HG02973 (cell line): ENCODE data around the gene LST1.
"Not testable (repeated sequence)": the region's sequence is repeated elsewhere in the genome, so short reads cannot be mapped to it uniquely, and the experiment has no call there.

Experiments
- ATAC-seq: cut with Tn5 transposase; IDR thresholded peaks from one replicate; pipeline ENCODE4 v1.9.1; 2021; ENCODE audit warnings: moderate library complexity; ENCODE audit not compliant: unreplicated experiment

The LST1 gene

GRCh38 chr6:31580438-31580740 lies 5.7 kb upstream of the LST1 start:
- ATAC-seq: no peak

- ATAC-seq: peak; percentile 50
These were observed 5.2 kb upstream of the LST1 start for GRCh38 chr6:31580807-31581433.

- no peak for ATAC-seq
These were observed 4.4 kb upstream of the LST1 start for GRCh38 chr6:31581434-31582229.

GRCh38 chr6:31582230-31582643 lies 3.8 kb upstream of the LST1 start, which contains the start of gene LTB:
Gene LTB, minus strand, starts transcription at chr6:31582424. Its CDS starts 7 bp downstream, at chr6:31582417.
- no peak for ATAC-seq

DNA sequence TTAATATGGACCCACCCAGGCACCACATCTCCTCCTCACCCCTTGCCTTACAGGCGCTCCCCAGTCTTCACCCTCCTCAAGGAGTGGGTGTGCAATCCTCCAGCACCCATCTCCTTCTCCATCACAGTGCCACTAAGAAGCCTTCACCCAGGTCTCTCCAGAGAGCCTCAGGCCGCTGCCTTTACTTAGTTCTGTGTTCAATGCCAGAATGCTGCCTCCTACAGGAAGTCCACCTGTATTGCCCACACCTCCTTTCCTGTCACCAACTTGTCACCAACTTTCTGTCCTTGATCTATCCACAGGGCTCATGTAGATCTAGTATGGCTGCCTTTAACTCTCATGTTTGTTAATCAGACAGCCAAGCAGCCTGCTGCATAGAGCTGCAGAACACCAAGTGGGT lies 586 bp upstream of the LST1 start:
- no peak for ATAC-seq

DNA sequence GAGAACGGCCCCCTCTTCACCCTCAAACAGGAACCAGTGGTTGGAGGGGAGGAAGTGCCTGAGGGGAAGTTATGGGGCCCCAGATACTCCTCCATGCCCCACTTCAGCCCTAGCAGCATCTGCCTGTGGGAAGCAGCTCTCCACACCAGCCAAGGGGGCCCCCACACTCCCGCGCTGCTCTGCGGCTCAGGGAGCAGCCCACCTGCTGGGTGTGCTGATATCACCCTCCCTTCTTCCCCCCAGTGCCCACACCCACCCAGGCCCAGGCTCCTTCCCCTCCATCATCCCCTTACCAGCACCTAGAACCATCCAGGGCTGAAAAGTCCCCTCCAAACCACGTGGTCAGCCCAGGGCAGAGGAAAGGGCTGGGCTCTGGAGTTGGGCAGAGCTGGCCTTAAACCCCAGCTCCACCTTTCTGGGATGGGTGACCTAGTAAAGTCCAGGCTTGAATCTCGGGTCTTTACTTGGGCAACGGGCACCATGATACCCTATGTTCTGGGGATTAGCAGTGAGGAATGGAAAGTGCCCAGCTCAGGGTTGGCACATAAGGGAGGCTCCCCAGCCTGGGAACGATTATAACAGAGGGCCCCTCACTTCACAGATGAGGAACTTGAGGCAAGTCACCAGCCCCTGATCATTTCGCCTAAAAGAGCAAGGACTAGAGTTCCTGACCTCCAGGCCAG lies 663 bp downstream of the LST1 start:
- no peak for ATAC-seq

GRCh38 chr6:31587791-31588777 lies 2.0 kb downstream of the LST1 start:
- no peak for ATAC-seq

- no peak for ATAC-seq
These were observed 3.0 kb downstream of the LST1 start for GRCh38 chr6:31588871-31589650.

DNA sequence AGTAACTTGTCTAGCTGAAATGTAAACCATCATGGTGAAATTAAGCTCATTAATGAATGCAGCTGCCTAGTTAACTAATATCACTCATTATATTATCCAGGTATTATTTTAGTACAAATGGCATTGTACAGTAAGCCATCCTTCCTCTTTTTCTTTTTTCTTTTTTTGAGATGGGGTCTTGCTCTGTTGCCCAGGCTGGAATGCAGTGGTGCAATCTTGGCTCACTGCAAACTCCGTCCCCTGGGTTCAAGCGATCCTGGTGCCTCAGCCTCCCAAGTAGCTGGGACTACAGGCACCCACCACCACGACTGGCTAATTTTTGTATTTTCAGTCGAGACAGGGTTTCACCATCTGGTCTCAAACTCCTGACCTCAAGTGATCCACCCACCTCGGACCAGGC lies 4.6 kb downstream of the LST1 start:
- not testable (repeated sequence) for ATAC-seq

DNA sequence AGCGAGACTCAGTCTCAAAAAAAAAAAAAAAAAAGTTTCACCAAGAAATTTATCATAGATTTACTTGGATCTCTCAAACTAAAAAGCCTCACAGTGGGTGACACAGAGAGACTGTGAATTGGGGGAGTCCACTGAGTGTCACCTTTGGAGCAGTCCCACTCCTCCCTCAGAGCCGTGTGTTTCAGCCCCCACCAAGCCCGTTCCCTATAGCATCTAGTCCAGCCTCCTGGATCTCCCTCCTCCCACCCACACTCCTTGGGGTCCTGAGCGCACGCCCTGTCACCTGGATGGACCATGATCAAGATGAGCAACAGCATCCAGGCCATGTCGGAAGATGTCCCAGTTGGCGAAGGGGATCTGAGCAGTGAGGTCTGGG lies 6.3 kb downstream of the LST1 start:
- ATAC-seq: no peak

DNA sequence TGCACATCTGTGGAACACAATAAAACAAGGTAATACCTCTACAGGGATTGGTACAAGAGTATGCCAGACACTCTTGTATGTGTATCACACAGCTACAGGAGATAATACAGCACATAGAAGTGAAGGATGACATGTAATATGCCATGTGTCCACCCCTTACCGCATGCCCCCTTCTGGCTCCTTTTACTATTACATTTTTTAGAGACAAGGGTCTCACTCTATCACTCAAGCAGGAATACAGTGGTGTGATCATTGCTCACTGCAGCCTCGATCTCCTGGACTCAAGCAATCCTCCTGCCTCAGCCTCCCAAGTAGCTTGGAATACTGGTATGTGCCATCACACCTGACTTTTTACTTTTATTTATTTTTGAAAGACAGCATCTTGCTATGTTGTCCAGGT lies 10.9 kb downstream of the LST1 start:
- no peak for ATAC-seq

- ATAC-seq: no peak
These were observed 21.2 kb downstream of the LST1 start for GRCh38 chr6:31607317-31607716.

DNA sequence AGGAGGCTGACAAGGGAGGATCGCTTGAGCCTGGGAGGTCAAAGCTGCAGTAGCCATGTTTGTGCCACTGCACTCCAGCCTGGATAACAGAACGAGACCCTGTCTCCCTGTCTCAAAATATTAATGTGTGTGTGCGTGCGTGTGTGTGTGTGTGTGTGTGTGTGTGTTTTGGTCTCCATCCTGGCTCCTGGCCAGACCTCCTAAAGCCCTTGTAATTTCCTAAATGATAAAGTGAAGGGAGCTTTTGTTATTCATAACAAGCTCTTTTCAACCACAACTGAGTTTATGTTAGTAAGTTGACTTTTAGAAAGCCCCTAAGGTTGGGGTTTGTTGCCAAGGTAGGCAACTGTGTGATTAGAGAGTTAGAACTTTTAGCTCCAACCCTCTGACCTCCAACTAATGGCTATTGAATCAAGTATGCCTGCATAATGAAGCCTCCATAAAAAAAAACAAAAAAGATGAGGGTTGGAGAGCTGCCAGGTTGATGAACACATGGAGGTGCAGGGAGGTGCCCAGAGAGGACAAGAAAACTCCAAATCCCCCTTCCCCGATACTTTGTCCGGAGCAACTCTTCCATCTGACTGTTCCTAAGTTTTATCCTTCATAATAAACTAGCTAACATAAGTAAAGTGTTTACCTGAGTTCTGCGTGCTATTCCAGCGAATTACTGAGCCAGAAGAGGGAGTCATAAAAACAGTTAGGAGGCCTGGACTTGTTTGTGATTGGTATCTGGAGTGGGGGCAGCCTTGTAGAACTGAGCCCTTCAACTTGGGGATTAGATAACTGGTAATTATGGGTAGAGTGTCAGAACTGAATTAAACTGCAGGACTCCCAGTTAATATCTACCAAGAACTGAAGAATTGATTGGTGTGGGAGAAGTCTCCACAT lies 23.7 kb downstream of the LST1 start:
- no peak for ATAC-seq

GRCh38 chr6:31610968-31611367 lies 24.9 kb downstream of the LST1 start:
- no peak for ATAC-seq

DNA sequence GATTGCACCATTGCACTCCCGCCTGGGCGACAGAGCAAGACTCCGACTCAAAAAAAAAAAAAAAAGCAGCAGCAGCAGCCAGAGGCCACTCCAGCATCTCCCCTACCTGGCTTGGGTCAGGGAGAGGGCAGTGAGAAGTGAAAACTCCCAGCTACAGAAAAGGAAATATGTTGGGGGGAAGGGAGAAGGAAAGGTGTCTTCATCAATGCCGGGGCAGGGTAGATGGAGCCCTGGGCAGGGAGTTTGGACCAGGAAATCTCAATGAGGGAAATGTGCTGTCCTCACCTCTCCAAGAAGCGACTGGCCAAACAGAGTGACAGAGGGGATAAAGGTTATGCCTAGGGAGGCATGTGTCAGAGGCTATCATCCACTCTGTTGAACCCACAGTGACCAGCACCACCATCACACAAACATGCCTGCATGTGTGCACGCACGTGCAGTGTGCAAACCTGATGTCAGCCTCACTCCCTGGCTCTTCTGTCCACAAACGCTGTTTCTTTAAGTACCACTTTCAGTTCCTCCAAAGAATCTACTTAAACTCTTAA lies 28.1 kb downstream of the LST1 start:
- ATAC-seq: no peak

GRCh38 chr6:31614684-31615578 lies 28.9 kb downstream of the LST1 start, which contains the start of gene AIF1:
Gene AIF1, plus strand, starts transcription at chr6:31615234. Its CDS starts 96 bp downstream, at chr6:31615330.
- ATAC-seq: no peak

- no peak for ATAC-seq
These were observed 29.7 kb downstream of the LST1 start for GRCh38 chr6:31615748-31616147.

DNA sequence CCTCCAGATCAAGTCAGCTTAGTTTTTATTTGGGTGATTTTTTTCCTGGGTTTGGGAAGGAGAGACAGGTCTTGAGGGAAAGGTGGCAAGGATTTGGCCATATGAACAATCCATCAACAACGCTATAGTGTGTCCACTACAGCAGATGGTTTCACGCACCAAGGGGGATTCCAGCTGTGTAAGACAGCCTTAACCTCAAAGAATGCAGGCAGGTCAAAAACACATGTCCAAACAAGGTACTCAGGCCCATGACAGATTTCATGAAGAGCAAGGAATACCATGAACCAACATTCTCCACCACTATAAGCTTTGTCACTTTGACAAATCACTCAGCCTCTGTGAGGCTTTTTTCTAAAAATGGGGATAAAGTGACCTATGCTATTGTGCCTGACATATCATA lies 30.9 kb downstream of the LST1 start:
- ATAC-seq: no peak
